Neural crest cell (in vitro differentiated cells): ENCODE measurements around the gene IRAK1. TPM values are rescaled to one million over a fixed set of nuclear protein-coding genes. Genes with fewer than 3 reads are reported as not detected.

Experiments used
- DNase-seq: peaks from one replicate; pipeline ENCODE4 v3.0.0; 2021; ENCODE audit warnings: low read depth, mixed read lengths, low spot score
- H3K27ac Mint-ChIP-seq: one replicate; pipeline ENCODE4 v1.8.0; 2021; ENCODE audit warnings: mild to moderate bottlenecking, mixed read lengths; ENCODE audit not compliant: unreplicated experiment
- H3K27me3 Mint-ChIP-seq: 2 replicates; pipeline ENCODE4 v1.8.0; 2021; ENCODE audit warnings: low read depth, mild to moderate bottlenecking, mixed read lengths
- H3K36me3 Mint-ChIP-seq: 2 replicates; pipeline ENCODE4 v1.8.0; 2021; ENCODE audit warnings: low read depth, mild to moderate bottlenecking, mixed read lengths
- H3K4me1 Mint-ChIP-seq: 2 replicates; pipeline ENCODE4 v1.8.0; 2021; ENCODE audit warnings: mixed read lengths
- H3K4me3 Mint-ChIP-seq: one replicate; pipeline ENCODE4 v1.8.0; 2021; ENCODE audit warnings: mild to moderate bottlenecking, mixed read lengths
- H3K9me3 Mint-ChIP-seq: 2 replicates; pipeline ENCODE4 v1.8.0; 2021; ENCODE audit warnings: mixed read lengths
- CTCF ChIP-seq: fragments of 200-600 bp; sonication (generic); conservative IDR thresholded peaks from 2 replicates; pipeline ENCODE4 v1.5.0; 2021; ENCODE audit warnings: antibody characterized with exemption, mild to moderate bottlenecking
- total RNA-seq: library from RNA; stranded (reverse); gene quantifications from 2 replicates; pipeline ENCODE4 v1.2.1, GENCODE V29; 2021

The IRAK1 gene
- total RNA-seq, 1 donor from 2014 or later: 127 TPM

- H3K36me3 Mint-ChIP-seq: peaks cover 4% of the 10 kb centered on the region
- peaks cover 2% of the 10 kb centered on the region for H3K27me3 Mint-ChIP-seq
- peaks cover 20% of the 10 kb centered on the region for H3K4me1 Mint-ChIP-seq
- H3K27ac Mint-ChIP-seq: peak overlapping the region; percentile 92
- peak overlapping the region; percentile 81 for H3K4me3 Mint-ChIP-seq
- DNase-seq: no peak
- no peak for TF ChIP-seq CTCF
- H3K9me3 Mint-ChIP-seq: no peaks in the 10 kb centered on the region
Measured at GRCh38 chrX:154019061-154019621, 561 bp downstream of the IRAK1 start.

GRCh38 chrX:154018518-154019060 is 1.1 kb downstream of the IRAK1 start:
- Mint-ChIP-seq H3K27me3 (peaks cover 3% of the 10 kb centered on the region), H3K4me3 (peak overlapping the region; percentile 81), H3K27ac (peak overlapping the region; percentile 92), H3K4me1 (peaks cover 22% of the 10 kb centered on the region), H3K9me3 (no peaks in the 10 kb centered on the region), H3K36me3 (peaks cover 6% of the 10 kb centered on the region)
- TF ChIP-seq CTCF: no peak
- no peak for DNase-seq

- H3K36me3 Mint-ChIP-seq: peaks cover 3% of the 10 kb centered on the region
- no peaks in the 10 kb centered on the region for H3K9me3 Mint-ChIP-seq
- H3K4me3 Mint-ChIP-seq: peak overlapping the region; percentile 81
- no peak for TF ChIP-seq CTCF
- peaks cover 18% of the 10 kb centered on the region for H3K4me1 Mint-ChIP-seq
- no peak overlapping the region for H3K27ac Mint-ChIP-seq
- no peak for DNase-seq
- peaks cover 5% of the 10 kb centered on the region for H3K27me3 Mint-ChIP-seq
Measured at GRCh38 chrX:154017766-154018517, 1.8 kb downstream of the IRAK1 start.

- peaks cover 15% of the 10 kb centered on the region for H3K4me1 Mint-ChIP-seq
- no peak for TF ChIP-seq CTCF
- no peak overlapping the region for H3K27ac Mint-ChIP-seq
- peaks cover 5% of the 10 kb centered on the region for H3K27me3 Mint-ChIP-seq
- H3K9me3 Mint-ChIP-seq: no peaks in the 10 kb centered on the region
- peaks cover 3% of the 10 kb centered on the region for H3K36me3 Mint-ChIP-seq
- no peak for DNase-seq
- H3K4me3 Mint-ChIP-seq: no peak overlapping the region
Measured at GRCh38 chrX:154016366-154017076, 3.2 kb downstream of the IRAK1 start.

- DNase-seq: no peak
- Mint-ChIP-seq H3K27ac (no peak overlapping the region), H3K9me3 (no peaks in the 10 kb centered on the region), H3K36me3 (peaks cover 3% of the 10 kb centered on the region), H3K4me1 (peaks cover 15% of the 10 kb centered on the region), H3K4me3 (peak overlapping the region; percentile 68), H3K27me3 (peaks cover 5% of the 10 kb centered on the region)
- no peak for TF ChIP-seq CTCF
Measured at GRCh38 chrX:154015581-154016264, 4.0 kb downstream of the IRAK1 start.
